Measurements from ENCODE around the gene CTIF. TPM values are rescaled to one million over a fixed set of nuclear protein-coding genes. Genes with fewer than 3 reads are reported as not detected.

Gene CTIF
- total and polyA plus RNA-seq, 2 experiments from 2014 or later = 8.6 to 14.4 TPM

GRCh38 chr18:48687346-48688042 lies 148.7 kb downstream of the CTIF start:
- no peak for ATAC-seq
- H2AFZ ChIP-seq = no peak overlapping the region
- no peaks in the 10 kb centered on the region for H3K4me1 ChIP-seq (ENCODE audit: insufficient read depth)
- no peak overlapping the region for H3K27ac ChIP-seq (ENCODE audit: low read depth)
- H3K27me3 ChIP-seq (ENCODE audit: insufficient read depth) = no peaks in the 10 kb centered on the region
- H3K9me2 ChIP-seq (ENCODE audit: insufficient read depth) = 0 out of 2 replicates have a peak, but pooled peaks cover 3% of the 10 kb centered on the region
- peaks cover 2% of the 10 kb centered on the region for H3K27me3 Mint-ChIP-seq (ENCODE audit: insufficient read depth, low read depth, poor library complexity)
- peaks cover 4% of the 10 kb centered on the region; the same call in 1 of the 2 replicates for H3K36me3 ChIP-seq (ENCODE audit: insufficient read depth)
- no peak overlapping the region for H3K4me2 ChIP-seq
- no peak for DNase-seq (ENCODE audit: low spot score)
- H3K79me2 ChIP-seq (replicated peaks; ENCODE audit: insufficient read depth) = no peaks in the 10 kb centered on the region
- no peak overlapping the region for H3K4me3 Mint-ChIP-seq
- H3K36me3 Mint-ChIP-seq (ENCODE audit: low read depth) = peaks cover 4% of the 10 kb centered on the region; the same call in 1 of the 3 replicates
- H3K4me1 Mint-ChIP-seq = no peaks in the 10 kb centered on the region; the same call in 2 of the 3 replicates
- no peaks in the 10 kb centered on the region for H4K20me1 ChIP-seq (replicated peaks; ENCODE audit: insufficient read depth)
- no peak overlapping the region for H3K27ac Mint-ChIP-seq
- TF ChIP-seq CREB1 (CRISPR knock-in tag; IDR thresholded peaks at IDR 0.05; ENCODE audit: low read depth) = no peak
- TF ChIP-seq, protein P1, sequence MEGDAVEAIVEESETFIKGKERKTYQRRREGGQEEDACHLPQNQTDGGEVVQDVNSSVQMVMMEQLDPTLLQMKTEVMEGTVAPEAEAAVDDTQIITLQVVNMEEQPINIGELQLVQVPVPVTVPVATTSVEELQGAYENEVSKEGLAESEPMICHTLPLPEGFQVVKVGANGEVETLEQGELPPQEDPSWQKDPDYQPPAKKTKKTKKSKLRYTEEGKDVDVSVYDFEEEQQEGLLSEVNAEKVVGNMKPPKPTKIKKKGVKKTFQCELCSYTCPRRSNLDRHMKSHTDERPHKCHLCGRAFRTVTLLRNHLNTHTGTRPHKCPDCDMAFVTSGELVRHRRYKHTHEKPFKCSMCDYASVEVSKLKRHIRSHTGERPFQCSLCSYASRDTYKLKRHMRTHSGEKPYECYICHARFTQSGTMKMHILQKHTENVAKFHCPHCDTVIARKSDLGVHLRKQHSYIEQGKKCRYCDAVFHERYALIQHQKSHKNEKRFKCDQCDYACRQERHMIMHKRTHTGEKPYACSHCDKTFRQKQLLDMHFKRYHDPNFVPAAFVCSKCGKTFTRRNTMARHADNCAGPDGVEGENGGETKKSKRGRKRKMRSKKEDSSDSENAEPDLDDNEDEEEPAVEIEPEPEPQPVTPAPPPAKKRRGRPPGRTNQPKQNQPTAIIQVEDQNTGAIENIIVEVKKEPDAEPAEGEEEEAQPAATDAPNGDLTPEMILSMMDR (conservative IDR thresholded peaks at IDR 0.05; ENCODE audit: low read depth in 2 of 2) = no peak
- no peak for TF ChIP-seq EZH2phosphoT487 (IDR thresholded peaks at IDR 0.05; ENCODE audit: unreplicated experiment)
- TF ChIP-seq, protein P2, sequence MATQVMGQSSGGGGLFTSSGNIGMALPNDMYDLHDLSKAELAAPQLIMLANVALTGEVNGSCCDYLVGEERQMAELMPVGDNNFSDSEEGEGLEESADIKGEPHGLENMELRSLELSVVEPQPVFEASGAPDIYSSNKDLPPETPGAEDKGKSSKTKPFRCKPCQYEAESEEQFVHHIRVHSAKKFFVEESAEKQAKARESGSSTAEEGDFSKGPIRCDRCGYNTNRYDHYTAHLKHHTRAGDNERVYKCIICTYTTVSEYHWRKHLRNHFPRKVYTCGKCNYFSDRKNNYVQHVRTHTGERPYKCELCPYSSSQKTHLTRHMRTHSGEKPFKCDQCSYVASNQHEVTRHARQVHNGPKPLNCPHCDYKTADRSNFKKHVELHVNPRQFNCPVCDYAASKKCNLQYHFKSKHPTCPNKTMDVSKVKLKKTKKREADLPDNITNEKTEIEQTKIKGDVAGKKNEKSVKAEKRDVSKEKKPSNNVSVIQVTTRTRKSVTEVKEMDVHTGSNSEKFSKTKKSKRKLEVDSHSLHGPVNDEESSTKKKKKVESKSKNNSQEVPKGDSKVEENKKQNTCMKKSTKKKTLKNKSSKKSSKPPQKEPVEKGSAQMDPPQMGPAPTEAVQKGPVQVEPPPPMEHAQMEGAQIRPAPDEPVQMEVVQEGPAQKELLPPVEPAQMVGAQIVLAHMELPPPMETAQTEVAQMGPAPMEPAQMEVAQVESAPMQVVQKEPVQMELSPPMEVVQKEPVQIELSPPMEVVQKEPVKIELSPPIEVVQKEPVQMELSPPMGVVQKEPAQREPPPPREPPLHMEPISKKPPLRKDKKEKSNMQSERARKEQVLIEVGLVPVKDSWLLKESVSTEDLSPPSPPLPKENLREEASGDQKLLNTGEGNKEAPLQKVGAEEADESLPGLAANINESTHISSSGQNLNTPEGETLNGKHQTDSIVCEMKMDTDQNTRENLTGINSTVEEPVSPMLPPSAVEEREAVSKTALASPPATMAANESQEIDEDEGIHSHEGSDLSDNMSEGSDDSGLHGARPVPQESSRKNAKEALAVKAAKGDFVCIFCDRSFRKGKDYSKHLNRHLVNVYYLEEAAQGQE (IDR thresholded peaks at IDR 0.05; ENCODE audit: unreplicated experiment) = no peak
- no peak for TF ChIP-seq ZNF114 (CRISPR knock-in tag; IDR thresholded peaks at IDR 0.05)
- TF ChIP-seq POLR2AphosphoS5 (IDR thresholded peaks at IDR 0.05; ENCODE audit: low read depth) = no peak
- no peak for TF ChIP-seq JUNB (IDR thresholded peaks at IDR 0.05; ENCODE audit: unreplicated experiment)
- TF ChIP-seq NANOG (IDR thresholded peaks at IDR 0.05; ENCODE audit: borderline replicate concordance) = no peak
- no peak for TF ChIP-seq STAT1 (IDR thresholded peaks at IDR 0.05; ENCODE audit: unreplicated experiment)
- no peak for TF ChIP-seq EZH2 (IDR thresholded peaks at IDR 0.05; ENCODE audit: low read depth, unreplicated experiment)
- TF ChIP-seq, protein P3, sequence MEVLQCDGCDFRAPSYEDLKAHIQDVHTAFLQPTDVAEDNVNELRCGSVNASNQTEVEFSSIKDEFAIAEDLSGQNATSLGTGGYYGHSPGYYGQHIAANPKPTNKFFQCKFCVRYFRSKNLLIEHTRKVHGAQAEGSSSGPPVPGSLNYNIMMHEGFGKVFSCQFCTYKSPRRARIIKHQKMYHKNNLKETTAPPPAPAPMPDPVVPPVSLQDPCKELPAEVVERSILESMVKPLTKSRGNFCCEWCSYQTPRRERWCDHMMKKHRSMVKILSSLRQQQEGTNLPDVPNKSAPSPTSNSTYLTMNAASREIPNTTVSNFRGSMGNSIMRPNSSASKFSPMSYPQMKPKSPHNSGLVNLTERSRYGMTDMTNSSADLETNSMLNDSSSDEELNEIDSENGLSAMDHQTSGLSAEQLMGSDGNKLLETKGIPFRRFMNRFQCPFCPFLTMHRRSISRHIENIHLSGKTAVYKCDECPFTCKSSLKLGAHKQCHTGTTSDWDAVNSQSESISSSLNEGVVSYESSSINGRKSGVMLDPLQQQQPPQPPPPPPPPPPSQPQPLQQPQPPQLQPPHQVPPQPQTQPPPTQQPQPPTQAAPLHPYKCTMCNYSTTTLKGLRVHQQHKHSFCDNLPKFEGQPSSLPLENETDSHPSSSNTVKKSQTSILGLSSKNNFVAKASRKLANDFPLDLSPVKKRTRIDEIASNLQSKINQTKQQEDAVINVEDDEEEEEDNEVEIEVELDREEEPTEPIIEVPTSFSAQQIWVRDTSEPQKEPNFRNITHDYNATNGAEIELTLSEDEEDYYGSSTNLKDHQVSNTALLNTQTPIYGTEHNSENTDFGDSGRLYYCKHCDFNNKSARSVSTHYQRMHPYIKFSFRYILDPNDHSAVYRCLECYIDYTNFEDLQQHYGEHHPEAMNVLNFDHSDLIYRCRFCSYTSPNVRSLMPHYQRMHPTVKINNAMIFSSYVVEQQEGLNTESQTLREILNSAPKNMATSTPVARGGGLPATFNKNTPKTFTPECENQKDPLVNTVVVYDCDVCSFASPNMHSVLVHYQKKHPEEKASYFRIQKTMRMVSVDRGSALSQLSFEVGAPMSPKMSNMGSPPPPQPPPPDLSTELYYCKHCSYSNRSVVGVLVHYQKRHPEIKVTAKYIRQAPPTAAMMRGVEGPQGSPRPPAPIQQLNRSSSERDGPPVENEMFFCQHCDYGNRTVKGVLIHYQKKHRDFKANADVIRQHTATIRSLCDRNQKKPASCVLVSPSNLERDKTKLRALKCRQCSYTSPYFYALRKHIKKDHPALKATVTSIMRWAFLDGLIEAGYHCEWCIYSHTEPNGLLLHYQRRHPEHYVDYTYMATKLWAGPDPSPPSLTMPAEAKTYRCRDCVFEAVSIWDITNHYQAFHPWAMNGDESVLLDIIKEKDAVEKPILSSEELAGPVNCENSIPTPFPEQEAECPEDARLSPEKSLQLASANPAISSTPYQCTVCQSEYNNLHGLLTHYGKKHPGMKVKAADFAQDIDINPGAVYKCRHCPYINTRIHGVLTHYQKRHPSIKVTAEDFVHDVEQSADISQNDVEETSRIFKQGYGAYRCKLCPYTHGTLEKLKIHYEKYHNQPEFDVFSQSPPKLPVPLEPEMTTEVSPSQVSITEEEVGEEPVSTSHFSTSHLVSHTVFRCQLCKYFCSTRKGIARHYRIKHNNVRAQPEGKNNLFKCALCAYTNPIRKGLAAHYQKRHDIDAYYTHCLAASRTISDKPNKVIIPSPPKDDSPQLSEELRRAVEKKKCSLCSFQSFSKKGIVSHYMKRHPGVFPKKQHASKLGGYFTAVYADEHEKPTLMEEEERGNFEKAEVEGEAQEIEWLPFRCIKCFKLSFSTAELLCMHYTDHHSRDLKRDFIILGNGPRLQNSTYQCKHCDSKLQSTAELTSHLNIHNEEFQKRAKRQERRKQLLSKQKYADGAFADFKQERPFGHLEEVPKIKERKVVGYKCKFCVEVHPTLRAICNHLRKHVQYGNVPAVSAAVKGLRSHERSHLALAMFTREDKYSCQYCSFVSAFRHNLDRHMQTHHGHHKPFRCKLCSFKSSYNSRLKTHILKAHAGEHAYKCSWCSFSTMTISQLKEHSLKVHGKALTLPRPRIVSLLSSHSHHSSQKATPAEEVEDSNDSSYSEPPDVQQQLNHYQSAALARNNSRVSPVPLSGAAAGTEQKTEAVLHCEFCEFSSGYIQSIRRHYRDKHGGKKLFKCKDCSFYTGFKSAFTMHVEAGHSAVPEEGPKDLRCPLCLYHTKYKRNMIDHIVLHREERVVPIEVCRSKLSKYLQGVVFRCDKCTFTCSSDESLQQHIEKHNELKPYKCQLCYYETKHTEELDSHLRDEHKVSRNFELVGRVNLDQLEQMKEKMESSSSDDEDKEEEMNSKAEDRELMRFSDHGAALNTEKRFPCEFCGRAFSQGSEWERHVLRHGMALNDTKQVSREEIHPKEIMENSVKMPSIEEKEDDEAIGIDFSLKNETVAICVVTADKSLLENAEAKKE (CRISPR knock-in tag; IDR thresholded peaks at IDR 0.05) = no peak
- TF ChIP-seq ZNF331 (CRISPR knock-in tag; IDR thresholded peaks at IDR 0.05; ENCODE audit: low read depth) = no peak
- TF ChIP-seq ETS1 (IDR thresholded peaks at IDR 0.05) = no peak
- H3F3A ChIP-seq (replicated peaks; ENCODE audit: low read depth) = no peaks in the 10 kb centered on the region
- H3K9me3 Mint-ChIP-seq = no peaks in the 10 kb centered on the region; the same call in 2 of the 3 replicates
- H3K4me3 ChIP-seq = no peak overlapping the region
